ENCODE results near the gene UPP2.

The UPP2 gene

DNA sequence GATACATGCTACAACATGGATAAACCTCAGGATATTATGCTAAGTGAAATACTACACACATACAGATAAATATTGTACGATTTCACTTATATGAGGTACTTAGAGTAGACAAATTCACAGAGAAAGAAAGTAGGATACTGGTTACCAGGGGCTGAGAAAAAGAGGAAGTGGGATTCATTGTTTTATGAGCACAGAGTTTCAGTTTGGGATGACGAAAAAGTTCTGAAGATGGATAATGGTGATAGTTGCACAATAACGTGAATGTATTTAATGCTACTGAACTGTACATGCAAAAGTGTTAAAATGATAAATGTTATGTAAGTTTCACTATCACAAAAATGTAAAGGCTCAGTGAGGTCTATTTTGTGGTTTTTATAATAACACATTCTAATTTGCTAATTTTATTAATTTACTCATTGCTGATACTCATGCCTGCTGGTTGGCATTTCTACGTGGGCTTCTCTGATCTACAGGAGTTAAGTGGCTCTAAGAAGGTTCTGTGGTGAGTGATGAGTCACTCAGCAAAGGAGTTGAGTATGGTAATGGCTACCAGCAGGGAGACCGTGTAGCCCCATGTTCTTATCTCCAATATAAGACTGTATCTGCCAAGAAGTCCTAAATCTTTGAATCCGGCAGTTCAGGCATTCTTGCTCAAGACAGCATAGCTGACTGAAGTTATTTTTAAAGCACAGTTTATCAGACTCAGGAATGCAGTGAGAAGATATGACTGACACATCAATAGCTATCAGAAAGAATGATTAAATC is 41.1 kb downstream of the UPP2 start:
- DNase-seq, result no peak

DNA sequence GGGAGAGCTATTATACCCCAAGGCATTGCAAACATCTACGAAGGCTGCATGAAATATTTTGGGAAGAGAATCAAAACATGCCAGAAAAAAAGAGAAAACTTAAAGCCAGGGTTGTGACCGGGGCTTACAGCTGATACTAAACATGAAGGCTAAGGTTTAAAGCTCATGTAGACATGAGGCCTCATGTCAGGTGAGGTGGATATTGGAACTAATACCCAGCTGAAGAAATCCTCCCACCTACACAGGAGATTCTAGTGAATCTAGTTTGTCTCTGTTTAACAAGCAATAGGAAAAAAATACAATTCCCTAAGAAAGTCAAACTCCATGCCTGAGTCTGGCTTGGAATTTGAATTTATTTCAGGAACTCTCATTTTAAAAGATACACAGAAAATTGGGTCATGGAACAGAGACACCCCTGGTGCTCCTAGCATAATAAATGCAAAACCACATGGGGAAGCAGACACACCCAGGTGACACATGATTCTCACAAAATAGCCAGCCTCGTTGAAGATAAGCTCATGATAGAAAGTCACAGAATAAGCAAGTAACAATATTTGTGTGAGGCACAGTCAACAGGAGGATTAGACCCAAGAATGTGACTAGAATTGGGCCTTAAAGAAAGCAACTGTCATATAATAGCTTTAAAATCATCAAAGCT is 42.2 kb downstream of the UPP2 start:
- no peak for DNase-seq

DNA sequence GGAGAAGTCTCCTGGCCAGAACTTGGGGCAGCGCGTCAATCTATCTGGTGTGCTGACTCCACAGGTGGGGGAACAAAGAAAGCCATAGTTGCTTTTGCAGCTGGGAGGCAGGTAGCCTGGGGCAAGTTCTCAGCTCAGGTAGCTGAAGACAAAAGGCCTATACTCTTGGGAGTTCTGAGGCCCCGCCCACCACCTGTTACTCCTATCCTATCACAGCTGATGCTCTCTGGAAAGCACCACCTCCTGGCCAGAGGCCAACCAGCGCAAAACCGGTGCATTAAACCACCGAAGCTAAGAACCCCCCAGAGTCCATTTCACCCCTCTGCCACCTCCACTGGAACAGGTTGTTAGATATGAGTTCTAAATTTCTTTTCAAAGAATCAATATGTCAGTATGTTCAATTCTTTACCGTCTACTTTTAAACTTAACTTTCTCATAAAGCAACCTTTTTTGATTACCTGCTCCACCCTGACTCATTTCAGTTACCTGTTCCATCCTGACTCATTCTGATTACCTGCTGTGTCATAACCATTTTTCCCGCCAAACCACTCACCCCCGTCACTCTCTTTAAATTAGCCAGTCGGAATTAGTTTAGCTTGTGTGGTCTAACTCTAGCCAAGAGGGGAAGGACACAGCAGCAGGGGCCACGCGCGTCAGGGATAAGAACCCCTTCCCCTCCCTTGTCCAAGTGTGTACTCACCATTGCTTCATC is 43.4 kb downstream of the UPP2 start:
- no peak for DNase-seq

DNA sequence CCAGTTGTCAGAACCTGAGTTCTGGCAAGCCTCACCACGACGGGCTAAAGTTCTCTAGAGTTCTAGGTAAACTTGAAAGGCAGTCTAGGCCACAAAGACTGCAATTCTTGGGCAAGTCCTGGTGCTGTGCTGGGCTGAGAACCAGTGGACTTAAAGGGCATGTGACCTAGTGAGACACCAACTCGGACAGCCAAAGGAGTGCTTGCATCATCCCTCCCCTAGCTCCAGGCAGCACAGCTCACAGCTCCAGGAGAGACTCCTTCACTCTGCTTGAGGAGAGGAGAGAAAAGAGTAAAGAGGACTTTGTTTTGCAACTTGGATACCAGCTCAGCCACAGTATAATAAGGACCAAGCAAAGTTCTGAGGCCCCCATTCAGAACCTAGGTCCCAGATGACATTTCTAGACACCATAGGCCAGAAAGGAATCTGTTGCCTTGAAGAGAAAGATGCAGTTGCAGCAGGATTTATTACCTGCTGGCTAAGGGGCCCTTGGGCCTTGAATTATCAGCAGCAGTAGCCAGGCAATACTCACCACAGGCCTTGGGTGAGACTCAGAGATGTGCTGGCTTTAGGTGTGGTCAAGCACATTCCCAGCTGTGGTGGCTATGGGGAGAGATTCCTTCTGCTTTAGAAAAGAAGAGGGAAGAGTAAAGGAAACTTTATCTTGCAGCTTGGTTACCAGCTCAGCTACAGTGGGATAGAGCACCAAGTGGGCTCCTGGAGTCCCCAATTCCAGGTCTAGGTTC is 51.8 kb downstream of the UPP2 start:
- DNase-seq, result no peak

DNA sequence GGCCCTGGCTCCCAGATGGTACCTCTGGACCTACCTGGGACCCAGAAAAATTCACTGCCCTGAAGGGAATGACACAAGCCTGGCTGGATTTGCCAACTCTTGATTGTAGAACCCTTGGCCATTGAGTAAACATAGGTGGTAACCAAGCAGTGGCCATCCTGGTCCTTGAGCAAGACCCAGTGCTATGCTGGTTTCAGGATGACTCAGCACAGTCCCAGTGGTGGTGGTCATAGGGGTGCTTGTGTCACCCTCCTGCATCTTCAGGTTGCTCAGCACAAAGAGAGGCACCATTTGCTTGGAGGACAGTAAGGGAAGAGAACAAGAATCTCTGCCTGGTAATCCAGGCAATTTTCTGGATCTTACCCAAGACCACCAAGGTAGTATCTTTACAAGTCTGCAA is 52.9 kb downstream of the UPP2 start:
- DNase-seq, result no peak

DNA sequence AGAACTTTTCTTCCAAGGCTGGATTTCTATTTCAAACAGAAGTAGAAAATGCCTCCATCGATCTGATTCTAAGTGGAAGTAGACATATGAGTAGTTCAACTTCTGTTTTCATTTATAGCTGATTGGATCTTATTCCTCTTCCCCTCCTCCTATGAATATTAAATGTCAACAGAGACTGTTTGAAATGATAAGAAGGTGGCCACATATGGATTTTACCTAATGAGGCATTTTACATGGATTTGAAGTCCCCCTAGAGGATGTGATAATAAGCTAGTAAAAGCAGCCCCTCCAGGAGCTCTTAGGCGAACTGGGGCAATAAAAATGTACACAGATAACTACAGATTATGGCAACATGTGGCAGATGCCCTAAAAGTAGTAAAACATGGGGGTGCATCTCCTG is 71.0 kb downstream of the UPP2 start:
- no peak for DNase-seq

DNA sequence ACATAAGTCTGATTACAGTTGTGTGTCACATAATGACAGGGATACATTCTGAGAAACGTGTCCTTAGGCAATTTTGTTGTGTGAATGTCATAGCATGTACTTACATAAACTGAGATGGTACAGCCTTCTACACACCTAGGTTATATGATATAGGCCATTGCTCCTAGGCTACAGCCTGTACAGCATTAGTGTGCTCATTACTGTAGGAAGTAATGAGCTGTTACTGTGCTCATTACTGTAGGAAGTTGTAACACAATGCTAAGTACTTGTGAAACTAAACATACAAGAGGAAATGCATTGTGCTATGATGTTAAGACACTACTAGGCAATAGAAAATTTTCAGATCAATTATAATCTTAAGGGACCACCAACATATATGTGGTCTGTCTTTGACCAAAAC is 72.8 kb downstream of the UPP2 start:
- no peak for DNase-seq

DNA sequence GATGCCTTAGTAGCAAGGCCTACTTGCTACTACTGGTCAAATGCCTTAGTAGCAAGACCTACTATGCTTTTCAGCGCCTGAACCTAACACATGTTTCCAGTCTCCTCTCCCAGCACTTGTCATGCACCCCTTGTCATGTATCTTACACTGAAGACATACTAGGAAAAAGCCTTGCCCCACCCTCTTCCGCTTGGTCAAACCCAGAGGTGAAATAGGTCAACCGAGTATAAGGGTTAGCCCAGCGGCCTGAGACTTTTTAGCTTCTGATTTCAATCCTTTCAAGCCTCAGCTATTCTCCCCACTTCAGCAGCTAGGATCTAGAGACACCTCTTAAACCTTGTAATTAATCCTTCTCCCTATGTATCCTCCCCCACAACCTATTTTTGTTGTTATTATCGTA is 73.3 kb downstream of the UPP2 start:
- DNase-seq, result no peak

DNA sequence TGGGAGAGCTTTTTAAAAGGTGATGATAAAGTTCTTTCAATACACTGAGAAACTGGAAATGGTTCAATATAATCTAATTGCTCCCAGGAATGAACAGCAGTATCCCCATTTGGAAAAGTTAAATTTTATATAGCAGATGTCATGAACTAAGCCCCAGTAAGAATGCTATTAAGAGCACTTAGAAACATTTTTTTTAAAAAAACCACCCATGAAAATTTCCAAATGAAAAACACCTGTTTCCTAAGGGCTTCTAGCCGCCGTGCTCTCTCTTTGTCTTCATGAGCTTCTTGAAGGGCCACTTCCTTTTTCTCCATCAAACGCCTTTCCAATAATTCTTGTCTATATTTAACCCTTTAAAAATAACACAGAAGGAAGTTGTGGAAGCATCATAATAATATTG is 77.0 kb downstream of the UPP2 start:
- no peak for DNase-seq

DNA sequence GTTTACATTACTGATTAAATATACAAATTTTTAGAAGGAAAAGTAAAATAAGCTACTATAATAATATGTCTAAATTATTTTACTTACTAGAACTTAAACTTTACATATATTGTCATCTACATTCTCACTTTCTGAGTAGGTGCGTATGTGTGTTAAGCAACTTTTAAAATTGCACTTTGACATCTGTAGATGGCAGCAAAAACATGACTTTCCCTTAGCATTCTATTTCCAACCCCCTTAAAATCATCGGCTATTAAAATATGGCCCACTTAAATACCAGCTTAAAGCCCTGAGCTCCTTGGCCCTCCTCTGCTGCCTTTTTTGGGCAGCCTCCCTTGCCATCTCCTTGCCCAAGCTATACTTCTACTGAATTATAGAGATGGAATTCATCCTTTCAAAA is 78.0 kb downstream of the UPP2 start:
- DNase-seq, result no peak

DNA sequence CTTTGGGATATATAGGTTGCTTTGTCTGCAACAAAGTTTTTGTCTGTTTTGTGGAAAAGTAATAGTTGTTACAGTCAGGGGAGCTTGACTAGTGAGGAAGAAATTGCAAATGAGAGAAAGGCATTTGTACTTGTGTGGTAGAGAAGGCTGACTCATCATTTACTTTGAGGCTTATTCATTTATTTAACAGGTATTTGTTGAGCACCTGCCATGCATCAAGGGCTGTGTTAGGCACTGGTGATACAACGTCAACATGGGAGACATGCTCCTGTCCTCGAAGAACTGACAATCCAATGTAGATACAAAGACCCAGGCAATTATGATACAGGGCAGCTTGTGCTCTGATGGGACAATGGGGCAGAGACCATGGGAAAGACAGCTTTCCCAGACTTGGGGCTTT is 79.5 kb downstream of the UPP2 start:
- no peak for DNase-seq

DNA sequence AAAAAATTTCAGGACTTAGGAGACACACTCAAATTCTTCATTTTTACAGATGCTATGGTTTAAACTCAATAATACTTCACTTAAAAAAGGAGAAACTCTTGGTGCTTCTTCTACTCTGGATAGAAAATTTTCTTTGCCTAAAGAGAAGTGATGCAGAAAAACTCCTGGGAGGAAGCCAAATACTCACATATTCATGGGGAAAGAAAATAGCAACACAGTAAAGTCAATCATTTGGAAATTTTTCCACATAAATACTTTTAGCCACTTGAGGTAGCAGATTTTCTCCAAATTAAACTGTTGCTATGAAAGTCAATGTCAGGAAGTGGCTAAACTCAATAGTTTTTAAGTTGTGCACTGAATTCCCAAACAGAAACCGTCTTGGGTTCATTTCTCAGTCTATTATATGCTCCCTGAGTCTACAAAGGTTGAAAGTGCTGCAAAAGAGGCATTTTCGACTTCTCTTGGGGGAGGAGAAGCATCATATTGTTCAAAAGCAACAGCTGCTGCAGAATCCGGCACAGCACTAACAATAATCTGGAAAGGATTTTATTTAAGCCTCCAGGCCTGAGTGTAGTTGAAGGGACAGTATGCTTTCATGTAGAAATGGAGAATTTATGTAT is 81.1 kb downstream of the UPP2 start:
- no peak for DNase-seq

DNA sequence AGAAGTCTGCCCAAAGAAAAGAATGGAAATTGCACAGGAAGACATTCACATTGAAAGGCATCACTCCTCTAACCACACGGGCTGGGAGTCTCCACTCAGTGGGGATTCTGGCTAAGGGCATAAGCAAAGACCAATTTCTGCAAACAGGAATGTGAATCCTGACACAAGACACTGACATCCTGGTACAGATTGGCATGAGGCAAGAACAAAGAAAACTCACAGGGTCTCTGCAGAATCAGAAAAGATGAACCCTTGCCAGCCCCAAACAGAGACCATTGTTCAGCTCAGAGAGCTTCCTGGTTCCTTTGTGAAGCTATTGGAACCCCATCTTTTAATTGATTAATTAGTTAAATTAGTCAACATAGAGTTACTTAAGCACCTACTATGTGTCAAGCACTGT is 82.3 kb downstream of the UPP2 start:
- DNase-seq, result no peak

DNA sequence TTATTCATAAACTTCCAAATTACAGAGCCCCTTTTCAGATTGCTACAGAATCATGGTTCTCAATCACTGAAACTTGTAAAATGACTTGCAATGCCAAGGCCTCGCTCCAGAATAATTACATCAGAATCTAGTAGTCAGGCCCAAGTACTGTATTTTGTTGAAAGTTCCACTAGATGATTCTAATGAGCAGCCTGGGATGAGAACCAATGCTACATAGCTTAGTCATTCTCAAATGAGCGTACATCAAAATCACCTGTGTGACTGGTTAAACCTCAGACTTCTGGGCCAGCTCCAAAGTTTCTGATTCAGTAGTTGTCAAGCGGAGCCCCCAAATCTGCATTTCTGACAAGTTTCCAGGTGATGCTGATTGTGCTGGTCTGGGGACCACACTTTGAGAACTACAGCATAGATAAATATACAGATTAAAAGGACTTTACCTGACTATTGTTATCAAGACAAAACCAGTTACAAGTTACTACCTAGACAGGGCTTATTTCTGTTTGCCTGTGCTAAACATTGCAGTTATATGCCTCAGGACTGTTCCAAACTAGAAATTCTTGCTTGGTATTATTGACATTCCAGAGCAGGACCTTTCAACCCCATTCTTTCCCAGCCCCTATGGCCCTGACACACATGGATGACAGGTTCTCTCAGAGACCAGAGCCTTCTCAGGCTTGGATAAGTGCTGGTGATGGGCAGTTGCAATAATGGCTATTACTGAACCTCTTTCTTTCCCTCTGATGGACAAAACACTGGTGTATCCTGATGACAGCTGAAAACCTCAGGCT is 83.1 kb downstream of the UPP2 start:
- DNase-seq, result no peak

Measured in NCI-H446 treated with DMSO at 0.1 percent for 48 hours (cell line).